ENCODE measurements around the gene YJEFN3.
A peak's percentile ranks its signal among the peaks of the same experiment; 100 is the strongest.

YJEFN3 gene

GRCh38 chr19:19501798-19502197 lies 26.9 kb upstream of the YJEFN3 start:
- H3K4me3 ChIP-seq (ENCODE audit: low read depth in 1 of 2, low read length in 2 of 2), result no peak overlapping the region
- no peaks in the 10 kb centered on the region for H3K4me1 ChIP-seq (ENCODE audit: insufficient read depth, low read length)
- H3K9me3 ChIP-seq (ENCODE audit: low read length), result no peaks in the 10 kb centered on the region
- no peak overlapping the region for H3K27ac ChIP-seq (ENCODE audit: low read depth, low read length)
- H3K27me3 ChIP-seq (ENCODE audit: control insufficient read depth in 1 of 2, insufficient read depth in 2 of 2, low read length in 2 of 2), result no peaks in the 10 kb centered on the region
- H3K36me3 ChIP-seq (ENCODE audit: insufficient read depth, low read length), result peaks cover 62% of the 10 kb centered on the region
- H3K9ac ChIP-seq (ENCODE audit: low read length), result no peak overlapping the region

- H3K27ac ChIP-seq (ENCODE audit: low read depth, low read length), result no peak overlapping the region
- no peaks in the 10 kb centered on the region for H3K4me1 ChIP-seq (ENCODE audit: insufficient read depth, low read length)
- H3K4me3 ChIP-seq (ENCODE audit: low read depth in 1 of 2, low read length in 2 of 2), result no peak overlapping the region
- H3K27me3 ChIP-seq (ENCODE audit: control insufficient read depth in 1 of 2, insufficient read depth in 2 of 2, low read length in 2 of 2), result no peaks in the 10 kb centered on the region
- H3K9me3 ChIP-seq (ENCODE audit: low read length), result no peaks in the 10 kb centered on the region
- peaks cover 62% of the 10 kb centered on the region for H3K36me3 ChIP-seq (ENCODE audit: insufficient read depth, low read length)
- no peak overlapping the region for H3K9ac ChIP-seq (ENCODE audit: low read length)
Measured at GRCh38 chr19:19502281-19502680, 26.4 kb upstream of the YJEFN3 start.

GRCh38 chr19:19502808-19503602 lies 25.7 kb upstream of the YJEFN3 start:
- no peaks in the 10 kb centered on the region for H3K9me3 ChIP-seq (ENCODE audit: low read length)
- no peaks in the 10 kb centered on the region for H3K4me1 ChIP-seq (ENCODE audit: insufficient read depth, low read length)
- no peak overlapping the region for H3K27ac ChIP-seq (ENCODE audit: low read depth, low read length)
- no peak overlapping the region for H3K4me3 ChIP-seq (ENCODE audit: low read depth in 1 of 2, low read length in 2 of 2)
- H3K9ac ChIP-seq (ENCODE audit: low read length), result no peak overlapping the region
- H3K27me3 ChIP-seq (ENCODE audit: control insufficient read depth in 1 of 2, insufficient read depth in 2 of 2, low read length in 2 of 2), result no peaks in the 10 kb centered on the region
- H3K36me3 ChIP-seq (ENCODE audit: insufficient read depth, low read length), result peaks cover 62% of the 10 kb centered on the region

GRCh38 chr19:19504754-19505668 lies 23.7 kb upstream of the YJEFN3 start:
- Histone ChIP-seq H3K9ac (ENCODE audit: low read length) (no peak overlapping the region), H3K27me3 (ENCODE audit: control insufficient read depth in 1 of 2, insufficient read depth in 2 of 2, low read length in 2 of 2) (no peaks in the 10 kb centered on the region), H3K36me3 (ENCODE audit: insufficient read depth, low read length) (peaks cover 52% of the 10 kb centered on the region)

GRCh38 chr19:19505669-19506326 lies 22.9 kb upstream of the YJEFN3 start:
- peaks cover 52% of the 10 kb centered on the region for H3K36me3 ChIP-seq (ENCODE audit: insufficient read depth, low read length)

More at GRCh38 chr19:19504754-19505668, 23.7 kb upstream of the YJEFN3 start:
- Histone ChIP-seq H3K27ac (ENCODE audit: low read depth, low read length) (no peak overlapping the region), H3K4me3 (ENCODE audit: low read depth in 1 of 2, low read length in 2 of 2) (no peak overlapping the region), H3K9me3 (ENCODE audit: low read length) (no peaks in the 10 kb centered on the region), H3K4me1 (ENCODE audit: insufficient read depth, low read length) (no peaks in the 10 kb centered on the region)

GRCh38 chr19:19506592-19506991 lies 22.1 kb upstream of the YJEFN3 start:
- no peak overlapping the region for H3K9ac ChIP-seq (ENCODE audit: low read length)
- no peaks in the 10 kb centered on the region for H3K4me1 ChIP-seq (ENCODE audit: insufficient read depth, low read length)
- H3K4me3 ChIP-seq (ENCODE audit: low read depth in 1 of 2, low read length in 2 of 2), result no peak overlapping the region
- H3K27me3 ChIP-seq (ENCODE audit: control insufficient read depth in 1 of 2, insufficient read depth in 2 of 2, low read length in 2 of 2), result no peaks in the 10 kb centered on the region
- no peak overlapping the region for H3K27ac ChIP-seq (ENCODE audit: low read depth, low read length)
- H3K36me3 ChIP-seq (ENCODE audit: insufficient read depth, low read length), result peaks cover 48% of the 10 kb centered on the region
- H3K9me3 ChIP-seq (ENCODE audit: low read length), result no peaks in the 10 kb centered on the region

More at GRCh38 chr19:19505669-19506326, 22.9 kb upstream of the YJEFN3 start:
- Histone ChIP-seq H3K27me3 (ENCODE audit: control insufficient read depth in 1 of 2, insufficient read depth in 2 of 2, low read length in 2 of 2) (no peaks in the 10 kb centered on the region), H3K27ac (ENCODE audit: low read depth, low read length) (no peak overlapping the region), H3K9me3 (ENCODE audit: low read length) (no peaks in the 10 kb centered on the region), H3K4me1 (ENCODE audit: insufficient read depth, low read length) (no peaks in the 10 kb centered on the region), H3K4me3 (ENCODE audit: low read depth in 1 of 2, low read length in 2 of 2) (no peak overlapping the region), H3K9ac (ENCODE audit: low read length) (no peak overlapping the region)

- Histone ChIP-seq H3K4me1 (ENCODE audit: insufficient read depth, low read length) (no peaks in the 10 kb centered on the region), H3K27me3 (ENCODE audit: control insufficient read depth in 1 of 2, insufficient read depth in 2 of 2, low read length in 2 of 2) (no peaks in the 10 kb centered on the region), H3K9me3 (ENCODE audit: low read length) (no peaks in the 10 kb centered on the region), H3K9ac (ENCODE audit: low read length) (no peak overlapping the region), H3K4me3 (ENCODE audit: low read depth in 1 of 2, low read length in 2 of 2) (no peak overlapping the region), H3K36me3 (ENCODE audit: insufficient read depth, low read length) (peaks cover 41% of the 10 kb centered on the region), H3K27ac (ENCODE audit: low read depth, low read length) (no peak overlapping the region)
Measured at GRCh38 chr19:19507354-19507753, 21.4 kb upstream of the YJEFN3 start.

GRCh38 chr19:19508217-19508616 lies 20.5 kb upstream of the YJEFN3 start:
- Histone ChIP-seq H3K27ac (ENCODE audit: low read depth, low read length) (no peak overlapping the region), H3K9ac (ENCODE audit: low read length) (no peak overlapping the region), H3K4me1 (ENCODE audit: insufficient read depth, low read length) (no peaks in the 10 kb centered on the region), H3K27me3 (ENCODE audit: control insufficient read depth in 1 of 2, insufficient read depth in 2 of 2, low read length in 2 of 2) (no peaks in the 10 kb centered on the region), H3K36me3 (ENCODE audit: insufficient read depth, low read length) (peaks cover 32% of the 10 kb centered on the region), H3K9me3 (ENCODE audit: low read length) (no peaks in the 10 kb centered on the region), H3K4me3 (ENCODE audit: low read depth in 1 of 2, low read length in 2 of 2) (no peak overlapping the region)

GRCh38 chr19:19510432-19510831 lies 18.3 kb upstream of the YJEFN3 start:
- Histone ChIP-seq H3K4me1 (ENCODE audit: insufficient read depth, low read length) (peaks cover 3% of the 10 kb centered on the region), H3K27ac (ENCODE audit: low read depth, low read length) (no peak overlapping the region), H3K27me3 (ENCODE audit: control insufficient read depth in 1 of 2, insufficient read depth in 2 of 2, low read length in 2 of 2) (no peaks in the 10 kb centered on the region), H3K9ac (ENCODE audit: low read length) (no peak overlapping the region), H3K9me3 (ENCODE audit: low read length) (no peaks in the 10 kb centered on the region), H3K36me3 (ENCODE audit: insufficient read depth, low read length) (peaks cover 12% of the 10 kb centered on the region), H3K4me3 (ENCODE audit: low read depth in 1 of 2, low read length in 2 of 2) (no peak overlapping the region)

GRCh38 chr19:19513682-19514081 lies 15.0 kb upstream of the YJEFN3 start:
- H3K4me1 ChIP-seq (ENCODE audit: insufficient read depth, low read length), result peaks cover 14% of the 10 kb centered on the region
- H3K9ac ChIP-seq (ENCODE audit: low read length), result no peak overlapping the region
- H3K27me3 ChIP-seq (ENCODE audit: control insufficient read depth in 1 of 2, insufficient read depth in 2 of 2, low read length in 2 of 2), result no peaks in the 10 kb centered on the region
- no peaks in the 10 kb centered on the region for H3K9me3 ChIP-seq (ENCODE audit: low read length)
- H3K27ac ChIP-seq (ENCODE audit: low read depth, low read length), result peak overlapping the region; percentile 70
- peak overlapping the region; percentile 43 to 46 for H3K4me3 ChIP-seq (ENCODE audit: low read depth in 1 of 2, low read length in 2 of 2)
- H3K36me3 ChIP-seq (ENCODE audit: insufficient read depth, low read length), result no peaks in the 10 kb centered on the region

GRCh38 chr19:19514215-19514657 lies 14.5 kb upstream of the YJEFN3 start:
- Histone ChIP-seq H3K36me3 (ENCODE audit: insufficient read depth, low read length) (peaks cover 4% of the 10 kb centered on the region), H3K9ac (ENCODE audit: low read length) (no peak overlapping the region), H3K27ac (ENCODE audit: low read depth, low read length) (peak overlapping the region; percentile 70), H3K27me3 (ENCODE audit: control insufficient read depth in 1 of 2, insufficient read depth in 2 of 2, low read length in 2 of 2) (no peaks in the 10 kb centered on the region), H3K9me3 (ENCODE audit: low read length) (no peaks in the 10 kb centered on the region), H3K4me1 (ENCODE audit: insufficient read depth, low read length) (peaks cover 14% of the 10 kb centered on the region), H3K4me3 (ENCODE audit: low read depth in 1 of 2, low read length in 2 of 2) (peak overlapping the region; percentile 43 to 46)

Measured in muscle layer of colon (tissue), 2 donors.